Amniotic epithelial cell (primary cell): ENCODE data around the gene TXNDC12.
A peak's percentile ranks its signal among the peaks of the same experiment; 100 is the strongest.
"Not testable (repeated sequence)": the region's sequence is repeated elsewhere in the genome, so short reads cannot be mapped to it uniquely, and the experiment has no call there.

Source experiments
- DNase-seq: peaks from one replicate; pipeline ENCODE4 v3.0.0-alpha.2; 2010; ENCODE audit warnings: low read depth

TXNDC12 gene

DNA sequence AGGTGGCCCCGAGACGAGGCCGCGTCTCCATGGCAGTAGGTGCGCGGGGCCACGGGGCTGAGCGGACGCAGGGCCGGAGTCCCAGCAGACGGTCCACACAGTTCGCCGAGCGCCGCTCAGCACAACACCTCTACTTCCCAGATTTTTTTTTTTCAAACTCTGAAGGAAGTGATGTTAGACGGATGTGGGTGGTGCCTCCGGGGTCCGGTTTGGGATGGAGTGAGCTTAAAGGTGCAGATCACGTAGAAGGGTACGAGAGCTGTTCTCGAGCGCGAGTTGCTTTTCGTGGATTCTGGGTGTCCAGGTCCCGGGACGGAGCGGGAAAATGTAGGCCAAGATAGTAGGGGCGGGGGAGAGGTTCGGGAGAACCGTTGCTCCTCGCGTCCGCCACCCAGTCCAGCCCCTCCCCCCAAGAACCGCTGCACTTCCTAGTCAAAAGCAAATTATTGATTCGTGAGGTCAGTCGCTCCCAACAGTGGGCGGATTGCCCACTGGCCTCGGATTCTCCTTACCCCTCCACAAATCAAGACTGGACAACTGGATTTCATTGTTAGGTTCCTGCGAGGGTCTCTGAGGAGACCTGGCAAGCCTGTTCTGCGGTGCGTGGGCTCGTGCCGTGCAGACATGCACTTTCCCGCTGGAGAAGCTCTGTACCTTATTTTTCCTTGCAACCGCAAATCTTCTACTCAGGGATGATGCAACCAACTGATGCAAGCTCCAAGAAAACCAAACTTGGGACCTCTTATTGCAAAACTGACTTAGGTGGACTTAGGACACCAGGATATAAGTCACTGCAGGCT is at the start of gene TXNDC12:
Gene TXNDC12 (minus strand): TSS at position 126 of the 800 bp plus-strand sequence. CDS start 95 bp downstream, at position 31.
- peak; percentile 94 for DNase-seq

DNA sequence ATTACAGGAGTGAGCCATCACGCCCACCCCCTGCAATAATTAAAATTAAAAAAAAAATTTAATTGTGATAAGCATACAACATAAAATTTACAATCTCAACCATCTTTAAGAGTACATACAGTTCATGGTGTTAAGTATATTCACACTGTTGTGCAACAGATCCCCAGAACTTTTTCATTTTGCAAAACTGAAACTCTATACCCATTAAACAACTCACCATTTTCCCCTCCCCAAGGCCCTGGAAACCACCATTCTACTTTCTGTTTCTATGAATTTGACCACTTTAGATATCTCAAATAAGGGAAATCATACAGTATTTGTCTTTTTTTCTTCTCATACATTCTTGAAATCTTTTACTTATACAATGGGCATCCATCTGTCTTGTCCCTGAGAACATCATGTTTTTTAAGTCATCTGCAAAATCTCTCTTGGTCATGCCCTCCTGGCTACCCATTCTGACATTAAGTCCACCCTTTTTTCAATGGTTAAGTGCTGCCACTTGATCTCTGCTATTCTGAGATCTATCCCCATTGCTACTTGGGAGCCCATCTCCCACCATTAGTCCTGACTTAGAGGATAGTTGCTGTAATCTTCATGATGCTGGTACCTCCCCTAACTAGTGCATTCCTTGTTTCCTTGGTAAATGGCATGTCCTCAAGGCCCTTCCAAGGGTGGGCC is 47.5 kb upstream of the TXNDC12 start:
- DNase-seq, result no peak

DNA sequence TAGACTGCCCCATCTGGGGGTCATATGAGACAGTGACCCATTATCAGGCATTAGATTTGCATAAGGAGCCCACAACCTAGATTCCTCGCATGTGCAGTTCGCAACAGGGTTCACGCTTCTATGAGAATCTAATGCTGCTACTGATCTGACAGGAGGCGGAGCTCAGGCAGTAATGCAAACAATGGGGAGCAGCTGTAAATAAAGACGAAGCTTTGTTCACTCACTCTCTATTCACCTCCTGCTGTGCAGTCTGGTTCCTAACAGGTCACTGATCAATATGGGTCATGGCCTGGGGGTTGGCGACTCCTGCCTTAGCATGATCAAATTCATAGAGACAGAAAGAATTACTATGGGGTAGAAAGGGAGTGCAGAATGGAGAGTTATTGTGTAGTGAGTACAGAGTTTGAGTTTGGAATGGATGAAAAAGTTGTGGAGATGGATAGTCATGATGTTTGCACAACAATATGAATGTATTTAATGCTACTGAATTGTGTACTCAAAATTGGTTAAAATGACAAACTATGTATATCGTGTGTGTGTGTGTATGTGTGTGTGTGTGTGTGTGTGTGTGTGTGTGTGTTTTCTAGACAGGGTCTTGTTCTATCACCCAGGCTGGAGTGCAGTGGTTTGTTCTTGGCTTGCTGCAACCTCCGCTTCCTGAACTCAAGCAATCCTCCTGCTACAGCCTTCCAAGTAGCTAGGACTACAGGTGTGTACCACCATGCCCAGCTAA is 43.3 kb upstream of the TXNDC12 start:
- DNase-seq, result no peak

DNA sequence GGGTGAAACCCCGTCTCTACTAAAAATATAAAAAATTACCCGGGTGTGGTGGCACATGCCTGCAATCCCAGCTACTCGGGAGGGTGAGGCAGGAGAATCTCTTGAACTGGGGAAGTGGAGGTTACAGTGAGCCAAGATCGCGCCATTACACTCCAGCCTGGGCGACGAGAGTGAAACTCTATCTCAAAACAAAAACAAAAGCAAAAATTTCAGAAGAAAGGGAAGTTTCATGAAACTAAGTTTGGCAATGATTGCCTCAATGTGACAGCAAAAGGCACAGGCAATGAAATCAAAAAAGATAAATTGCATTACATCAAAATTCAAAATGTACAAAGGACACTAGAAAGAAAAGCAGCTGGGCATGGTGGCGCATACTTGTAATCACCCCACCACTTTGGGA is 41.2 kb upstream of the TXNDC12 start:
- DNase-seq, result no peak

DNA sequence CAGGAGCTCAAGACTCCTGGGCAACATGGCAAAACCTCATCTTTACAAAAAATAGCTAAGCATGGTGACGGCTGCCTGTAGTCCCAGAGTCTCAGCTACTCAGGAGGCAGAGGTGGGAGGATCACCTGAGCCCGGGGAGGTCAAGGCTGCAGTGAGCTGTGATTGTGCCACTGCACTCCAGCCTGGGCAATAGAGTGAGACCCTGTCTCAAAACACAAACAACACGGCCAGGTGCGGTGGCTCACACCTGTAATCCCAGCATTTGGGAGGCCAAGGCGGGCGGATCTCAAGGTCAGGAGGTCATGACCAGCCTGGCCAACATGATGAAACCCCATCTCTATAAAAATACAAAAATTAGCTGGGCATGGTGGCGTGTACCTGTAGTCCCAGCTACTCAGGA is 39.3 kb upstream of the TXNDC12 start:
- DNase-seq, result not testable (repeated sequence)

DNA sequence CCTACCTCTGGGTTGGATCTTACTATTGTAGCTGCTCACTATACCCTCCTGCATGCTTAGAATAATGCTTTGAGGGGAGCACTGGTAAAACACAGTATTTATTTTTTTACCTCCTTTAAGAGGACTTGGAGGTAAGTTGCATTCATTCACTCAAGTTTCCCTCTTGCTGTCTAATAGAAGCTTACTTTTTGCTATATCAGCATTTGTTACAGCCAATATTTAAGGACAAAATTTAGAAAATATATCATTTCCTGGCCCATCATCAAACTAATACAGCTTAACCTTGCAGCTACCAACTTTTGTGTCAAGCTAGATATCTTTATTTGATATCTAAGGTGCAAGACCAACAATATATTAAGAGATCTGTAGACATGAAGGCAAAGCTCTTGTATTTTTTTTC is 32.9 kb upstream of the TXNDC12 start:
- not testable (repeated sequence) for DNase-seq

DNA sequence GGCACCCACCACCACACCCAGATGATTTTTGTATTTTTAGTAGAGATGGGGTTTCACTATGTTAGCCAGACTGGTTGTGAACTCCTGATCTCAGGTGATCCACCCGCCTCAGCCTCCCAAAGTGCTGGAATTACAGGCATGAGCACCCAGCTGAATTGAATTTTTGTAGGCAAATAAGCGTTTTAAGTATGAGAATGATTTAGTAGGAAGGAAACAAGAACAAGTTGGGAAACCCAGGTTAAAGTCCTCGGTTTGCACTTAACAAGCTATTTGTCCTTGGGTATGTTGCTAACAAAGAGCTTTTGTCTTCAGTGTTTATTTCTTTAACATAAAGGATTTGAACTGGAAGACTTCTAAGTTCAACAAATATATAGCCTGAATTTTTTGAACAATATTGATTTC is 25.0 kb upstream of the TXNDC12 start:
- DNase-seq, result no peak

DNA sequence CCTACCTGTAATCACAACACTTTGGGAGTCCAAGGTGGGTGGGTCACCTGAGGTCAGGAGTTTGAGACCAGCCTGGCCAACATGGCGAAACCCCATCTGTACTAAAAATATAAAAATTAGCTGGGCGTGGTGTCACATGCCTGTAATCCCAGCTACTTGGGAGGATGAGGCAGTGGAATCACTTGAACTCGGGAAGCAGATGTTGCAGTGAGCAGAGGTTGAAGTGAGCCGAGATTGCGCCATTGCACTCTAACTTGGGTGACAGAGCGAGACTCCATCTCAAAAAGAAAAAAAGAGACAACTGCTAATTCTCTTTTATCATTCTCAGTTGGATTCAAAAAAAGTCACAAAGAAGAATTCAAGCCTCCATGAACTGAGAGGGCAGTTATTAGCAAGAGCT is 22.3 kb upstream of the TXNDC12 start:
- not testable (repeated sequence) for DNase-seq

DNA sequence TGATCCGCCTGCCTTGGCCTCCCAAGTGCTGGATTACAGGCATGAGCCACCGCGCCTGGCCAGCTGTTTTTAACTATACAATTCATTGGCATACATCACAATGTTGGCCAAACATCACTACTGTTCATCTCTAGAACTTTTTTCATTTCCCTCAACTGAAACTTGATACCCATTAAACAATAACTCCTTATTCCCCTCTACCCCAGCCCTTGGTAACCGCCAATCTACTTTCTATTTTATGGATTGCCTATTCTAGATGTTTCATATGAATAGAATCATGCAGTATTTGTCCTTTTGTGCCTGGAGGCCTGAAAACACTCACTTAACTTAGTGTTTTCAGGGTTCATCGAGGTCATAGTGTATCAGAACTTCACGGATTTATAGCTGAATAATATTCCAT is 17.3 kb upstream of the TXNDC12 start:
- DNase-seq, result no peak

DNA sequence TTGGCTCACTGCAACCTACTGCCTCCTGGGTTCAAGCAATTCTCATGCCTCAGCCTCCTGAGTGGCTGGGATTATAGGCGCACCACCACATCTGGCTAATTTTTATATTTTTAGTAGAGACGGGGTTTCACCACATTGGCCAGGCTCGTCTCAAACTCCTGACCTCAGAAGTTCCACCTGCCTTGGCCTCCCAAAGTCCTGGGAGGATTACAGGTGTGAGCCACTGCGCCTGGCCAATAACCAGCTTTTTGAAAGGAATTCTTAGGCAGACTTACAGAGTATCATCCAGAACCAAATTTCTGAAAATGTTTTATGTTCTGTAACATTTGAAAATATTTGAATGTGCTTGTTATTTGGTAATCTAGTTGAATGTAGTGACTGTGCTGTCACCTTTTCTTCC is 15.7 kb upstream of the TXNDC12 start:
- no peak for DNase-seq

DNA sequence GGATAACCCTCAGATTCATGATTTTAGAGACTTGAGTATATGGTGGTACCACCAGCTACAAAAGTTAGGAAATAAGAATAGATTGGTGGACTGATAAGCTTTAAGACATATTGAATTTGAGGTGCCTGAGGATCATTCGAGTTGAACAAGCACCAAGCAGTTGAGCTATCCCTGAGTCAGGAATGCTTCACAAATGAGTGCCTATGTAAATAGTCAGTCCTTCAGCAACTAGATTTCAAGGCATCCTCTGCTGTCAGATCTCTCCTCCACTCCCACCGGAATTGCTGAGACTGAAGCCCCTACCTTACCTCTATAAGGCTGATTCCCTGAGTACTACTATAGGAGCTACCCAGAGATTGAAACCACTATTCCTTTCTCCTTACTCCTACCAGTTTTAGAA is 8.2 kb upstream of the TXNDC12 start:
- DNase-seq, result no peak

DNA sequence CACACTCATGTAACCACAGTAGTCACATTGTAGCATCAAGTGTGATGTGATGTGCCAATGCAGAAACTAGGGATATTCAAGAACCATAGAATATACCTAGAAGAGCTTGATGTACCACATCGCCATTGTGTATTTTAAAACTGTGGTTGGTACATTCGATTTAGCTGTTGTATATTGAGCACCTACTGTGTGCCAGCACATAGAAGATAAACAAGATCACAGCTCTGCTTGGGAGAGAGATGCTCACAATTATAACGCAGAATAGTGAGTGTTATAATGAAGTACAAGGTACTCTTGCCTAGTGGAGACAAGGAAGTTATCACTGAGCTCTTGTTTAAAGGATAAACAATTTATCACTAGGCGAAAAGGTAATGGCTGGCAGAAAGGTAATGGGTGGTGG is 5.8 kb upstream of the TXNDC12 start:
- no peak for DNase-seq

DNA sequence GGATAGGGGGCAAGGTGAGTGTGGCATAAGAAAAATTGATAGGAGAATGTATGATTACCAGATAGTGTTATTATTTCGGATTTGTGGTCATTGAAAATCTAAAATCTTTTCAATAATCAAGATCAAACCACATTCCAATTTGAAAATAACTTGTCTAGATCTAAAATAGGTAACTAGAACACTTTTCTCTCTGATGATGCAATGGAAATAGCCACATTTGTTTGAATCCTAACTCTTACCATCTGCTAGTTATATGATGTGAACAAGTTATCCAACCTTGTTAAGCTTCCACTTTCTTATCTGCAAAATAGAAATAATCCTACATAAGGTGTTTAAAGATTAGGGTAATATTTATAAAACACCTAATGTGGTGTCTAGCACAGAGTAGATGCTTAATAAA is 4.9 kb upstream of the TXNDC12 start:
- no peak for DNase-seq

DNA sequence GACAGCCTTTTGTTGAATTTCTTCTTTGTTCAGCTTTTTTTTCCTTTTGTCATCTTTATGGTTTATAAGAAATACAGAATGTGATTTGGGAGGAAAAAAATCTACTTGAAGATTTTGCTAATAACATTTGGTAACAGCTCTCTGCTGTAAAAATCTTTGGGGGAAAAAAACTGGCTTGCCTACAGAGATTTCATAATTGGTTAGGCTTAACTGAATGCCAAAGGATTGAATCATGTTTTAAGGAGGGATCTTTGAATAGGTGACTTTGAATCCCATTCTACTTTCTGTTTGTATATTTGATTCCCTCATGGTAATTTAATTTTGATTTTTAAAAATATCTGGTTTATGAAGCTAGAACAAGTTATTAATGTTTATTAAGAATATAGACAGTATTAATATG is 4.3 kb upstream of the TXNDC12 start:
- peak; percentile 72 for DNase-seq

DNA sequence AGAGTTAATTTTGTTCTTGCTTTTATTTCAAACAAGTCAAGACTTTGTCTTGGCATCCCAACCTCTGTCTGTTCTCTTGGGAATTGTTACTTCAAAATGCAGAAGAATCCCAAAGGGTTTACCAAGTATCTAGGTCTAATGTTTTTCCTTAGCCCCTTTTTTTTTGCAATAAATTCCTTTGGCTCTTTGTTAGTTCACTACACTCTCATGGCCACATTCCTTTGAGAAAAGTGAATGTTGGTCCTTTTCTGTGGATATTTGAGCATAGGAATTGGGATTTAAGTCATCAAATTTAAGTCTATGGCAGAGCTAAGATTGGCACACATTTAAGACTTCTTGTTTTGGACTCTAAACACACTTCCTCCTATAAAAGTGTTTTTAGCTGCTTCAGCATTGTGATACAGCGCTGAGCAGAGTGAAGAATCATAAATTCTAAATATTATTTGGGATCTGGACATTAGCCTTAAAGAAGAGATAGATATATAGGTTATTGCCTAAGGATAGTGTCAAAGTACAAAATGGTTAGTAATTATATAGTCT is 3.0 kb upstream of the TXNDC12 start:
- DNase-seq, result no peak

DNA sequence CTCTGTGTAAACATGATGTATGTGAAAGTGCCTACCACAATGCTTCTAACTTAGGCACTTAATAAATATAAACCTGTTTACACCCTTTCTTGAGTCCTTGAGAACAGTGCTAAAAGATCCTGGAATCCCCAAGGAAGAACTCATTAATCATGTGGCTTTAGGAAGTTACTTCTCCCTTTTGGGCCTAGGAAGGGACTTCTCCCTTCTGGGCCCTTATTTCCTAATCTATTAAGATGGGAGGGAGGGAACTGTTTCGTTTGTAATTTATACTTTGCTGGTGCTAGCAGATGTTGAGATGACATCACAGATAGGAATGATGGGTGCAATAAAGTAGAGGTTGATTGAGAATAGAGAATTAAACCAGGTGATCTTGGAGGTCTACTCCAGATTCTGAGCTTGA is 2.3 kb upstream of the TXNDC12 start:
- DNase-seq, result peak; percentile 13

DNA sequence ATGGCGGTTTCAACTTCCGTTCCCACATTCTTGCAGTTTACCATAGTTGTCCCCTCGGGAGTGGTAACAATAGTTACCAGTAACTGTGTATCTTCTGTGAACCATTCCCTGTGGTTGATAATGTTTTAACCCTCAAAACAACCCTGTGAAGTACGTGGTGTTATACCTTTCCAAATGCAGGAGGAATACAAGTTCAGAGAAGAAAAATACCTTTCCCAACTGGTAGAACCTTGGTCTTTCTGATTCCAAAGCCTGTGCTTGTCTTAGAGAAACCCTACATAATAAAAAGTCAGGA is 1.9 kb upstream of the TXNDC12 start:
- no peak for DNase-seq

DNA sequence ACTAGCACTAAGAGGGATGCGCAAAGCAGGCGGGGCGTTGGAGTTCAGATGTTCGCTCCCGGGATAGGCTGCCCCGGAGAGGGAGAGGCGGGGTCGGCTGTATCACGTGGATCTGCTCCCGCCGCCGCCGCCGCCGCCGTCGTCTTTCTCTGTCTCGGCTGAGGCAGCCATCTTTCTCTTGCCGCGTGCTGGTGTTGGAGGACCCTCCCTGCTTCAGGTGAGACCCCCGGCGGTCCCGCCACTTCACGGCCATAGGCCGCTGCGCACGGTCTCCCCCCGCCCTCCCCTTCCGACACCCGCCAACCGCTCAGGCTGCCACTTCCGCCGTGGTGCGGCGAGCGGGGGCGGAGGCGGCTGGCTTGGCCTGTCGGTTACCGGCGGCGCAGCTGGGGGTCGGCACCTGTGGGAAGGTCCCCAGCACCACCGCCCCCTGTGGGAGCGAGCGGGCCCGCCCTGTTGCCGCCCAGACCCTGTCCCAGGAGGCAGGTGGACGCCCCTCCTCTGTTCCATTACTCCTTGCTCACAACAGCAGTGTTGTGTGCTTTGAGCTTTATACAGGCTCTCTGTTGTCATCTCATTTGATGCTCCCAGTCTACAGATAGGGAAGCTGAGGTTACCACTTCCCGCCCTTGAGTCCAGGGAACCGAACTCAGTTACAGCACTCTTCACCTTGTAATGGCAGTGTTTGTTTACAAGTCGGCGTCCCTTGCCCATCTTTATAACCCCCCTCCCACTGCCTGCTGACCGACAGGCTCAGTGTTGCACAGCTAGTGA is 1.4 kb upstream of the TXNDC12 start, which contains the start of gene BTF3L4:
Gene BTF3L4 (plus strand): TSS at position 133 of the 774 bp plus-strand sequence. CDS start 3,553 bp downstream, outside the sequence.
- DNase-seq, result peak; percentile 91

DNA sequence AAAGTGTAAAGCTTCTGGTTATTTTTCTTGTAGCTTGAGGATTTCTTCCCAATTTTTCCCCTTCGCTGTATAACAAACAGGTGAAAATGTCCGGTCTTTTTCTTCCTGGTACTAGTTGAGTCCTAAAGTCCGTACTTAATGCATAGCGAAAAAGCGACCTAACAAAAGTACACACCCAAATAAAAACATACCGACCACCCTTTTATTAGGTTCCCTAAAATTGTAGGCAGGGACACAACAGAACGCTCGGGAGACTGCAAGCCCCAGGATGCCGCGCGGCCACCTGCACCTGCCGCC is 823 bp upstream of the TXNDC12 start:
- DNase-seq, result no peak

DNA sequence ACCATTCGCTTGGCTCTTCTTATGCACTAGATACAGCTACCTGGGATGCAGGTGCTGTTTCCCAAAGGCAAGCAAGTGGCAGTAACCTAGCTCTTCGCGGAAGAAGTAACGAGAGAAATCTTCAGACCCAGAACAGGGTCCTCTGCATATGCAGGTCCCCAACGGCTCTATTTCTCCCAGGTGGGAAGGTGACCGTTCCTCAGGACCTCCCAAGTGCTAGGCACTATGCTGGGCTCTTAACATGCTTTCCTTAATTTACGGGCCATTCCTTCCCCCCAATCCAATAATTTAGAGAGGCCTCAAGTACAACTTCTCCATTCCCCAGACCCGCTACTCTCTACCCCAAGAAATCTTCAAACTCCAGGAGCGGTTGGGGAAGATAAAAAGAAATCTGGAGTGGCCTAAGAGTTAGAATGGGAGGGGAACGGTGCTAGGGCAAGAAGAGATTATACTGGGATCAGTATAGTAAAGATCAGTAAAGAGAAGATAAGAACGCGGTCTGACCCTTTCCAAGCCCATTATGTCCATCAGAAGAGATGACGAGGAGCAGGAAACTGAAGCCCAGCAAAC is 410 bp downstream of the TXNDC12 start:
- DNase-seq, result no peak

DNA sequence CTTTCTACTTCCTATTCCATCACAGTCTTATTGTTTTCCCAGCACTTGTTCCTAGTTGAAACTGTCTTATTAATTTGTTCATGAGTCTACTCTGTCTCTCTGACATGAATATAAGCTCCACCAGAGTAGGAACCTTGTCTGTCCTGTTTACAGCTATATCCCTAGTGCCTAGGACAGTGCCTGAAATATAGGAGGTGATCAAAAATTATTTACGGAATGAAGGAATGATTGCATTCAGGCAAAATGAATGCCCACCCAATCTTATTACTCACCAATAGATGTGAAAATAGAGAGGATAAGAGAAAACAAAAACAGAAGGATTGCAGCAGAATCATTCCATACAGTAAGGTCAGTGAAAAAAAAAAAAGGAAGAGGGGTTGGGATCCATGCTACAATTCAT is 1.1 kb downstream of the TXNDC12 start:
- DNase-seq, result no peak

DNA sequence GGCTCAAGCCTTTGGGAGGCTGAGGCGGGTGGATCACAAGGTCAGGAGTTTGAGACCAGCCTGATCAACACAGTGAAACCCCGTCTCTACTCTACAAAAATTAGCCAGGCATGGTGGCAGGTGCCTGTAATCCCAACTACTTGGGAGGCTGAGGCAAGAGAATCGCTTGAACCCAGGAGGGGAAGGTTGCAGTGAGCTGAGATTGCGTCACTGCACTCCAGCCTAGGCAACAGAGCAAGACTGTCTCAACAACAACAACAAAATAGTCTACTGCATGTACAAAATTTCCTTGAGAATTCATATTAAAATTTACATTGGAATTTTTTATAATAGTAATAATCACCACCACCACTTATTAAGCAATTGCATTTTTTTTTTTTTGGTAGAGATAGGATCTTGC is 5.7 kb downstream of the TXNDC12 start:
- not testable (repeated sequence) for DNase-seq
